ENCODE data around the gene FGF8. TPM values are rescaled to one million over a fixed set of nuclear protein-coding genes. Genes with fewer than 3 reads are reported as not detected.
A peak's percentile ranks its signal among the peaks of the same experiment; 100 is the strongest.

The FGF8 gene
- total and polyA plus RNA-seq, 9 of the 15 experiments (the other 6 are each of a cell fraction or from before 2014, with no cell fraction given), result 0.13 to 0.82 (median 0.37) TPM; not detected in 5

DNA sequence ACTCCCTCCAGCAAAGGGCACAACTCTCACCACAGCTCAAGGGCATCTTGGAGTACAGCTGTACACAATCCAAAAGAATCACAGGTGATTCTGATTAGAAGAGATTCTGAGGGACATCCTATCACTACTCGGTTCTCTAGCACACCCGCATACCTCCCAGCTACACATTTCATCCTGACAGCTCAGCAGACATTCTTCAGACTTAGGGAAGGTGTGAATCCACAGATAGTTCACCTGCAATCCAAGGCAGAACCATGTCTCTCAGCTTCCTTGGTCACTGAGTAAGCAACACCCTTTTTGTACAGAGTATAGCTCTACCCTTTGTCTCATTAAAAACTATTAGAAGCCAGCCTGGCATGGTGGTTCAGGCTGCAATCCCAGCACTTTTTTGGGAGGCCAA lies 54.1 kb downstream of the FGF8 start:
- Histone ChIP-seq H3K4me1 (replicated peaks in 1 of 2; ENCODE audit: control insufficient read depth in 2 of 2, insufficient read depth in 2 of 2, low read length in 2 of 2) (peaks cover 0 to 8% of the 10 kb centered on the region in 2 experiments; a peak in 3 of 5 replicates), H3K9ac (ENCODE audit: insufficient read depth in 1 of 2, low read depth in 2 of 2, low read length in 2 of 2) (no peak overlapping the region), H2AFZ (ENCODE audit: low read depth, low read length) (no peak overlapping the region), H3K79me2 (ENCODE audit: control insufficient read depth, insufficient read depth, low read length) (peaks cover 2% of the 10 kb centered on the region; the same call in 1 of the 3 replicates), H3K27ac (ENCODE audit: extremely low read depth, low read depth, low read length) (no peak overlapping the region), H3K4me2 (ENCODE audit: insufficient read depth, low read length) (no peak overlapping the region), H3K4me3 (no peak overlapping the region), H3K9me3 (replicated peaks; ENCODE audit: control insufficient read depth, insufficient read depth, low read depth, low read length) (no peaks in the 10 kb centered on the region), H4K20me1 (replicated peaks; ENCODE audit: control insufficient read depth, insufficient read depth, low read length) (no peaks in the 10 kb centered on the region), H3K9me1 (ENCODE audit: control insufficient read depth, insufficient read depth, low read length) (no peaks in the 10 kb centered on the region), H3K36me3 (ENCODE audit: control insufficient read depth, insufficient read depth, low read length) (no peaks in the 10 kb centered on the region), H3K27me3 (ENCODE audit: control insufficient read depth in 2 of 2, insufficient read depth in 2 of 2, low read length in 2 of 2) (no peaks in the 10 kb centered on the region)
- no peak for ATAC-seq
- in situ Hi-C loops (cut with MboI), result no loop called here
- 53% methylated on average over 2 of the region's 2 CpGs for WGBS (ENCODE audit: insufficient coverage, low coverage, missing lambda C conversion rate)
- TF ChIP-seq SRSF3 (IDR thresholded peaks at IDR 0.05; ENCODE audit: insufficient read depth, low read length) (no peak), GTF2E2 (tag; IDR thresholded peaks at IDR 0.05) (no peak), TCFL5 (CRISPR knock-in tag; conservative IDR thresholded peaks at IDR 0.05) (no peak)
- intact Hi-C loops (cut with micrococcal nuclease), result no loop called here
- DNase-seq (ENCODE audit: extremely low read depth in 1 of 4, low spot score in 3 of 4), result no peak
- BruUV-seq (replicated peaks), result no TSS peak
- ChIA-PET CTCF (ENCODE audit: low intra/inter-chr PET ratio) (no interaction called here), POLR2A (no interaction called here)
- FAIRE-seq, result no peak

DNA sequence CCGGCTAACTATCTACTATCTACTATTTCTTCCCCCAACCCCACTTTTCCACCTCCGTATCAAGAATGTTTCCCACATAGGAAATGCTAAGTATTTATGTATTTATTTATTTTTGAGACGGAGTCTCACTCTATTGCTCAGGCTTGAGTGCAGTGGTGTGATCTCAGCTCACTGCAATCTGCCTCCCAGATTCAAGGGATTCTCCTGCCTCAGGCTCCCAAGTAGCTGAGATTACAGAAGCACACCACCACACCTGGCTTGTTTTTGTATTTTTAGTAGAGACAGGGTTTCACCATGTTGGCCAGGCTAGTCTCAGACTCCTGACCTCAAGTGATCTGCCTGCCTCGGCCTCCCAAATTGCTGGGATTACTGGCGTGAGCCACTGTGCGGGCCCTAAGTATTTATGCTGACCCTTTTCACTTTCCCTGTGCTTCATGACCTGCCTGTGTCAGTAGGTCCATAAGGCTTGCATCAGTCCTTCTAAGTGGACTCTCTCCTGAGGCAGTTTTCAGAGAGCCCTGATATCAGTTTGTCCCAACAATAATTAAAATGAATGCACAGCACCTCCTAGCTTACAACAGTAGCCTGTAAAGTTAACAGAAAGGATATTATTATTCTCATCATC lies 55.2 kb downstream of the FGF8 start:
- 84% methylated on average over 5 of the region's 6 CpGs for WGBS (ENCODE audit: insufficient coverage, low coverage, missing lambda C conversion rate)

More for the DNA sequence above, 55.2 kb downstream of the FGF8 start:
- POLR2A ChIA-PET, result no interaction called here
- Histone ChIP-seq H3K36me3 (ENCODE audit: control insufficient read depth, insufficient read depth, low read length) (no peaks in the 10 kb centered on the region), H3K4me1 (replicated peaks in 1 of 2; ENCODE audit: control insufficient read depth in 2 of 2, insufficient read depth in 2 of 2, low read length in 2 of 2) (peaks cover 0 to 8% of the 10 kb centered on the region in 2 experiments; a peak in 3 of 5 replicates), H3K4me3 (no peak overlapping the region), H3K4me2 (ENCODE audit: insufficient read depth, low read length) (no peak overlapping the region), H3K9me1 (ENCODE audit: control insufficient read depth, insufficient read depth, low read length) (no peaks in the 10 kb centered on the region), H2AFZ (ENCODE audit: low read depth, low read length) (no peak overlapping the region), H3K27ac (ENCODE audit: extremely low read depth, low read depth, low read length) (no peak overlapping the region), H3K27me3 (ENCODE audit: control insufficient read depth in 2 of 2, insufficient read depth in 2 of 2, low read length in 2 of 2) (no peaks in the 10 kb centered on the region), H3K79me2 (ENCODE audit: control insufficient read depth, insufficient read depth, low read length) (peaks cover 2% of the 10 kb centered on the region; the same call in 1 of the 3 replicates), H4K20me1 (replicated peaks; ENCODE audit: control insufficient read depth, insufficient read depth, low read length) (no peaks in the 10 kb centered on the region), H3K9ac (ENCODE audit: insufficient read depth in 1 of 2, low read depth in 2 of 2, low read length in 2 of 2) (no peak overlapping the region), H3K9me3 (replicated peaks; ENCODE audit: control insufficient read depth, insufficient read depth, low read depth, low read length) (no peaks in the 10 kb centered on the region)
- intact Hi-C loops (cut with micrococcal nuclease) (no loop called here), in situ Hi-C loops (cut with MboI) (no loop called here)
- CTCF ChIA-PET (ENCODE audit: low intra/inter-chr PET ratio), result interaction anchor here (0.8 kb wide), 1 partner anchor 119 kb away, joined by 3 read pairs; no protein-coding TSS in a partner anchor
- DNase-seq (ENCODE audit: extremely low read depth in 1 of 4, low spot score in 3 of 4) (no peak), FAIRE-seq (no peak), ATAC-seq (no peak)
- TF ChIP-seq CTCF (IDR thresholded peaks at IDR 0.05 in 2 of 3, conservative IDR thresholded peaks at IDR 0.05 in 1 of 3; ENCODE audit: insufficient read depth in 2 of 3, low read depth in 1 of 3, low read length in 3 of 3), result peak in 1 of 3 experiments; percentile 18; a peak in 1 of 6 replicates
- no peak for TF ChIP-seq CCAR2 (IDR thresholded peaks at IDR 0.05; ENCODE audit: low read depth, low read length)
- BruUV-seq (replicated peaks), result no TSS peak

All from K562 (cell line).